Stimulated activated CD8-positive, alpha-beta memory T cell treated with anti-CD3 and anti-CD28 coated beads, Interleukin-4, amount 100 ng/mL, for 24 hours (primary cell): ENCODE data around the gene C9orf78.

Source experiments
- DNase-seq: peaks from one replicate; pipeline ENCODE4 v3.0.0-alpha.2; 2020; ENCODE audit warnings: low read depth

C9orf78 gene

GRCh38 chr9:129845373-129845772 is 10.3 kb upstream of the C9orf78 start:
- DNase-seq = no peak

- no peak for DNase-seq
These were observed 6.0 kb upstream of the C9orf78 start for GRCh38 chr9:129841071-129841470.

GRCh38 chr9:129840034-129840433 is 5.0 kb upstream of the C9orf78 start:
- no peak for DNase-seq

- no peak for DNase-seq
These were observed 4.4 kb upstream of the C9orf78 start for GRCh38 chr9:129839324-129840023.

- no peak for DNase-seq
These were observed 3.7 kb upstream of the C9orf78 start for GRCh38 chr9:129838707-129839259.

GRCh38 chr9:129836311-129837007 is 1.4 kb upstream of the C9orf78 start:
- no peak for DNase-seq

- no peak for DNase-seq
These were observed 767 bp upstream of the C9orf78 start for GRCh38 chr9:129835860-129836223.

- DNase-seq = no peak
These were observed 467 bp downstream of the C9orf78 start for GRCh38 chr9:129834489-129835127.

- DNase-seq = no peak
These were observed 2.1 kb downstream of the C9orf78 start for GRCh38 chr9:129832982-129833381.

GRCh38 chr9:129828969-129829368 is 6.1 kb downstream of the C9orf78 start:
- no peak for DNase-seq

GRCh38 chr9:129828051-129828450 is 7.0 kb downstream of the C9orf78 start:
- no peak for DNase-seq

- no peak for DNase-seq
These were observed 8.3 kb downstream of the C9orf78 start for GRCh38 chr9:129826759-129827158.

- DNase-seq = no peak
These were observed 8.7 kb downstream of the C9orf78 start for GRCh38 chr9:129826344-129826743.

- DNase-seq = peak; percentile 87
These were observed 11.0 kb downstream of the C9orf78 start, which contains the start of gene TOR1A for GRCh38 chr9:129823935-129824601. TSS of gene TOR1A (minus strand) at chr9:129824136. CDS start at chr9:129824085, 51 bp downstream.

- DNase-seq = no peak
These were observed 11.5 kb downstream of the C9orf78 start for GRCh38 chr9:129823542-129823934.

GRCh38 chr9:129822898-129823541 is 12.1 kb downstream of the C9orf78 start:
- DNase-seq = no peak

GRCh38 chr9:129816501-129817435 is 18.3 kb downstream of the C9orf78 start:
- DNase-seq = no peak

GRCh38 chr9:129815278-129815677 is 19.8 kb downstream of the C9orf78 start:
- DNase-seq = no peak

- no peak for DNase-seq
These were observed 20.4 kb downstream of the C9orf78 start for GRCh38 chr9:129814432-129815223.

GRCh38 chr9:129813661-129814060 is 21.4 kb downstream of the C9orf78 start:
- no peak for DNase-seq
